Measurements from ENCODE around the gene IL10. TPM values are rescaled to one million over a fixed set of nuclear protein-coding genes. Genes with fewer than 3 reads are reported as not detected.

IL10 gene
- total RNA-seq, 1 donor from 2014 or later = not detected

DNA sequence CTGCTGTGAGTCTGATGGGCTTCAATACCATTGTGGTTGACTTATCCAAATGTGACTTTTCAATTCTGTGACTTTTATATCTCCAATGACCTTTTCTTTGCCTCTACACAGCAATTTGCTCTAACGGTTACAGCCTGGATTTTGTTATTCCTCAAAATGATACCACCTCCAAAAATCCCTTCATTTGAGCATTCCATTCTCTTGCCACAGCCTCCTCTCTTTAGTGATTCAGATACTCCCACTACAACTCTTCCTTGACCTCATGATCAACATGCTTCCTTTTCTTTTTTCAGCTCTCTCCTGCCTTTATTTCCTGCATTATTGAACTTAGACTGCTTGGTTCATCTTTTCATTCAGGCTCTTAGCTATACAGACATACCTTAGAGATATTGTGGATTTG lies 18.3 kb downstream of the IL10 start:
- TF ChIP-seq, protein P1, sequence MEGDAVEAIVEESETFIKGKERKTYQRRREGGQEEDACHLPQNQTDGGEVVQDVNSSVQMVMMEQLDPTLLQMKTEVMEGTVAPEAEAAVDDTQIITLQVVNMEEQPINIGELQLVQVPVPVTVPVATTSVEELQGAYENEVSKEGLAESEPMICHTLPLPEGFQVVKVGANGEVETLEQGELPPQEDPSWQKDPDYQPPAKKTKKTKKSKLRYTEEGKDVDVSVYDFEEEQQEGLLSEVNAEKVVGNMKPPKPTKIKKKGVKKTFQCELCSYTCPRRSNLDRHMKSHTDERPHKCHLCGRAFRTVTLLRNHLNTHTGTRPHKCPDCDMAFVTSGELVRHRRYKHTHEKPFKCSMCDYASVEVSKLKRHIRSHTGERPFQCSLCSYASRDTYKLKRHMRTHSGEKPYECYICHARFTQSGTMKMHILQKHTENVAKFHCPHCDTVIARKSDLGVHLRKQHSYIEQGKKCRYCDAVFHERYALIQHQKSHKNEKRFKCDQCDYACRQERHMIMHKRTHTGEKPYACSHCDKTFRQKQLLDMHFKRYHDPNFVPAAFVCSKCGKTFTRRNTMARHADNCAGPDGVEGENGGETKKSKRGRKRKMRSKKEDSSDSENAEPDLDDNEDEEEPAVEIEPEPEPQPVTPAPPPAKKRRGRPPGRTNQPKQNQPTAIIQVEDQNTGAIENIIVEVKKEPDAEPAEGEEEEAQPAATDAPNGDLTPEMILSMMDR (conservative IDR thresholded peaks at IDR 0.05; ENCODE audit: low read depth, low read length) = no peak
- DNase-seq (ENCODE audit: low read depth) = no peak
- no peak overlapping the region for H3K4me3 ChIP-seq (ENCODE audit: low read depth, low read length)

DNA sequence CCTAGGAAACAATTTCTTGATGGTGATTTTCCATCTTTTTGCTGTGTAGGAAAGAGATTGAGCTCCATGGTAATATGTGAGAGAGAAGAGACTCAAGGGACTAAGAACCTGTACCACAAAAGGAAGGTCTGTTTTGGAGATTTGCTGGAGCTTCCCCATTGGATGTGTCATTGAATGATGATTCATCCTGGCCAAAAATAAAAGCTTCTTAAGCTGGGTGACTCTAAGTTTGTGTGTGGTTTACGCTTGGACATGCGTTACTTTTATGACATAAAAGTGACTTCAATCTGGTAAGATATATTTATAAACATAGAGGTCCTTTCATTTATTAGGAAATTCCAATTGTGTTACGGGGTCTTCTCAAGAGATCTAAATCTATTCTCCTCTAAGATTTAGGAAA lies 19.2 kb downstream of the IL10 start:
- no peak for DNase-seq (ENCODE audit: low read depth)
- TF ChIP-seq, protein P1 (conservative IDR thresholded peaks at IDR 0.05; ENCODE audit: low read depth, low read length) = no peak
- H3K4me3 ChIP-seq (ENCODE audit: low read depth, low read length) = no peak overlapping the region

DNA sequence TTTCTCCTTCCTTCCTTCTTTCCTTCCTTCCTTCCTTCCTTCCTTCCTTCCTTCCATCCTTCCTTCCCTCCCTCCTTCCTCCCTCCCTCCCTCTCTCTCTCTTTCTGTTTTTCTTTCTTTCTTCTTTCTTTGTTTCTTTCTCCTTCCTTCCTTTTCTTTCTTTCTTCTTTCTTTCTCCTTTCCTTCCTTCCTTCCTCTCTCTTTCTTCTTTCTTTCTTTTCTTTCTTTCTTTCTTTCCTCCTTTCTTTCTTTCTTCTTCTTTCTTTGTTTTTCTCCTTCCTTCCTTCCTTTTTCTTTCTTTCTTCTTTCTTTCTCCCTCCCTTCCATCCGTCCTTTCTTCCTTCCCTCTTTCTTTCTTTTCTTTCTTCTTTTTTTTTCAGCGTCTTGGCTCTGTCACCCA lies 19.8 kb downstream of the IL10 start:
- H3K4me3 ChIP-seq (ENCODE audit: low read depth, low read length) = no peak overlapping the region
- TF ChIP-seq, protein P1 (conservative IDR thresholded peaks at IDR 0.05; ENCODE audit: low read depth, low read length) = no peak
- DNase-seq (ENCODE audit: low read depth) = no peak

DNA sequence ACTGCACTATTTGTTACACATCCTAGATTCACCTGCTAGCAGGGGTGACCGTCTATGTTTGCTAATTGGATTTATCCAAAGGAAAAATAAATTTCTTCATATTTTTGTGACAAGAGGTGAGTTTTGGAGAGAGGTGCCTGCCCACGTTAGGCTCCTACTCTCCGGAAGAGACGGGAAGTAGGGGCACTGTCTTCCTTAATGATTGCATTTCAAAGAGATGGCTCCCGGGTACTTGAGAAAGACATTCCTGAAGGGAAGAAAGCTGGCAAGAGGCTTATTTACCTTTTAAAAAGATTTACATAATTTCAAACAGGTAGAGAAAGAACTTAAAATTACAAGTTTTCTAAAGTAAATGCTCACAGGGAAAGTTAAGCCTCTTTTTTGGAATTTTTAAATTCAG lies 20.4 kb downstream of the IL10 start:
- H3K4me3 ChIP-seq (ENCODE audit: low read depth, low read length) = no peak overlapping the region
- TF ChIP-seq, protein P1 (conservative IDR thresholded peaks at IDR 0.05; ENCODE audit: low read depth, low read length) = no peak
- no peak for DNase-seq (ENCODE audit: low read depth)

DNA sequence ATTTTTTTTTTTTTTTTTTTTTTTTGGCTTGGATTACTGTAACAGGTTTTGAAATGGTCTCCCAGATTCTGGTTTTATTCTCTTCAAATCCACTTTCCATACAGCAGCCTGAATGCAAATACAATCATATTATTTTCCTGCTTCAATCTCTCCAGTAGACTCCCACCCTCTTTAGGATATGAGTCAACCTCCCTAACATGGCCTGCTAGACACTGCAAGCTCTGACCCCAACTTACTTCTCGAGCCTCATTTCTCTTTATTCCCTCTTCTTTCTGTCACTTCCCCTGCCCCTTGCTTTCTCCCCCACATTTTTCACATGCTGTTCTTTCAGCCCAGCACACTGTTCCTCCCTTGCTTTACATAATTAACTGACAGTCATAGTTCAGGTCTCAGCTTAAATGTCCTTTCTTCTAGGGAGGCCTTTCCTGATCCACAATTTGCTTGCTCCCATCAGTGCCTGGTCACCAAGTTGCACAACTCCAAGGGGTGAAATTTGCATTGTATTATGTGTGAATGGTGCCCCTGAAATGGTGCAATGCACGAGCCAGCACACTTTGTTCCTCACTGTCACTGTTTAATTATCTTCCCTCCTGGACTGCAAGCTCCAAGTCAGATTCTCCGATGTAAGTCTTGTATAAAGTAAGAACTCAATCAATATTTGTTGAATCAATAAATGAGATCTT lies 23.8 kb downstream of the IL10 start:
- no peak for DNase-seq (ENCODE audit: low read depth)

DNA sequence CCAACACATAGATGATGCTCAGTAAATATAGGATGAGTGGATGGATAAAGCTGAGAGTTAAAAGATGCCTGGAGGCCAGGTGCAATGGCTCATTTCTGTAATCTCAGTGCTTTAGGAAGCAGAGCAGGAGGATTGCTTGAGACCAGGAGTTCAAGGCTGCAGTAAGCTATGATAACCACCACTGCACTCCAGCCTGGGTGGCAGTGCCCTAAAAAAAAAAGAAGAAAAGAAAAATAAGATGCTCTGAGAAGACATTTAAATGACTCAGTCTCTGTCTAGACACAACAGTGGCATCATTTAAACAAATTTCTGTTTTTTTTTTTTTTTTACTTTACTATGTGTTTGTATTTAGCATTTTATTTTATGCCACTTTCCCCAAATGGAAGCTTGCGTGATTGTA lies 27.0 kb downstream of the IL10 start:
- no peak for DNase-seq (ENCODE audit: low read depth)
- H3K4me3 ChIP-seq (ENCODE audit: low read depth, low read length) = no peak overlapping the region
- TF ChIP-seq, protein P1 (conservative IDR thresholded peaks at IDR 0.05; ENCODE audit: low read depth, low read length) = no peak

More for the DNA sequence above, 23.8 kb downstream of the IL10 start:
- no peak overlapping the region for H3K4me3 ChIP-seq (ENCODE audit: low read depth, low read length)
- TF ChIP-seq, protein P1 (conservative IDR thresholded peaks at IDR 0.05; ENCODE audit: low read depth, low read length) = no peak

DNA sequence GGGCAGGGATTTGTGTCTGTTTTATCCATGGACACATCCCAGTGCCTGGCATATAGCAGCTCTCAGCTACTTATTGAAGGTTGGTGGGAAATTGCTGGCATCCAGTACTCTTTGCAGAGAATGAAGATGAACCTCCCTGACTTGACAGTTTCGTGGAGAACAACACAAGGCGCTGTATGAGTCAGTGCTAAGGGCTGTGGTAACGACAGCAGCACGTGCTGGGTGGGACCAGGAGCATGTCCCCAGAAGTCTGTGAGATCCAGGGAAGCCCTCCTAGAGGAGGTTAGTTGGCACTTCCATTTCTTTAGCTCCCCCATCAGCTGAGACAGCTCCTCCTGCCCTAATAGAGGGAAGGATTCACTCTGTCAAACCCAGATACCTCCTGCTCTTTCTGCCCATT lies 27.6 kb downstream of the IL10 start:
- TF ChIP-seq, protein P1 (conservative IDR thresholded peaks at IDR 0.05; ENCODE audit: low read depth, low read length) = no peak
- DNase-seq (ENCODE audit: low read depth) = no peak
- H3K4me3 ChIP-seq (ENCODE audit: low read depth, low read length) = no peak overlapping the region

Data from epithelial cell of proximal tubule (primary cell).